Measurements from ENCODE around the gene JPH3. TPM values are rescaled to one million over a fixed set of nuclear protein-coding genes. Genes with fewer than 3 reads are reported as not detected.

The JPH3 gene
- total RNA-seq, 1 experiment from 2014 or later, result 39.0 TPM

DNA sequence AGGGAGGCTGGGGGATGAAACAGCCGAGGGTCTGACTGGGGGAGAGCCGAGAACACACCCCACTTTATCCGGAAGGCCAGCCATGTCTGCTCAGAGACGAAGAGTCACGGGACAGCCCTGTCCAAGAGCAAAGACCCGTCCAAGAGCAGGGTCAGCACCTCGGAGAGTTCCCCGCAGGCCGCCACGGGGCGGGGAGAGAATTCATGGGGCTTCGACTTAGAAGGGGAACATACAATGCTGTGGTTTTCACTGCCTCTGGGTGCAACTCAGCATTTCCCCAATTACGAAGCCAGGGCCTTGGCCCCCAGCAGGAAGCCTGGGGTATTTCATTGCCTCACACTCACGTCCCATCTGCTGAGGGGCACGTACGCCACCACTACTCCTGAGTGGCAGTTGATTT lies 59.3 kb downstream of the JPH3 start:
- Mint-ChIP-seq H3K4me1 (peaks cover 29% of the 10 kb centered on the region), H3K36me3 (no peaks in the 10 kb centered on the region), H3K9me3 (no peaks in the 10 kb centered on the region), H3K27ac (peak overlapping the region; percentile 16), H3K4me3 (no peak overlapping the region), H3K27me3 (ENCODE audit: low read depth) (no peaks in the 10 kb centered on the region)
- ChIA-PET POLR2A (no interaction called here), CTCF (no interaction called here)
- peak; percentile 82 for DNase-seq (ENCODE audit: low spot score)
- ATAC-seq, result peak; percentile 64
- TF ChIP-seq, protein P1, sequence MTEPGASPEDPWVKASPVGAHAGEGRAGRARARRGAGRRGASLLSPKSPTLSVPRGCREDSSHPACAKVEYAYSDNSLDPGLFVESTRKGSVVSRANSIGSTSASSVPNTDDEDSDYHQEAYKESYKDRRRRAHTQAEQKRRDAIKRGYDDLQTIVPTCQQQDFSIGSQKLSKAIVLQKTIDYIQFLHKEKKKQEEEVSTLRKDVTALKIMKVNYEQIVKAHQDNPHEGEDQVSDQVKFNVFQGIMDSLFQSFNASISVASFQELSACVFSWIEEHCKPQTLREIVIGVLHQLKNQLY (CRISPR knock-in tag; IDR thresholded peaks at IDR 0.05), result no peak
- TF ChIP-seq ZNF121 (CRISPR knock-in tag; IDR thresholded peaks at IDR 0.05), result no peak
- TF ChIP-seq JUN (CRISPR knock-in tag; IDR thresholded peaks at IDR 0.05), result peak; percentile 48; the same call in 1 of the 2 replicates
- no peak for TF ChIP-seq GABPB1 (CRISPR knock-in tag; IDR thresholded peaks at IDR 0.05)
- no peak for TF ChIP-seq USF2 (CRISPR knock-in tag; IDR thresholded peaks at IDR 0.05)
- no peak for TF ChIP-seq ESRRA (CRISPR knock-in tag; IDR thresholded peaks at IDR 0.05; ENCODE audit: borderline replicate concordance)
- TF ChIP-seq SP1 (CRISPR knock-in tag; conservative IDR thresholded peaks at IDR 0.05), result no peak
- TF ChIP-seq, protein P2, sequence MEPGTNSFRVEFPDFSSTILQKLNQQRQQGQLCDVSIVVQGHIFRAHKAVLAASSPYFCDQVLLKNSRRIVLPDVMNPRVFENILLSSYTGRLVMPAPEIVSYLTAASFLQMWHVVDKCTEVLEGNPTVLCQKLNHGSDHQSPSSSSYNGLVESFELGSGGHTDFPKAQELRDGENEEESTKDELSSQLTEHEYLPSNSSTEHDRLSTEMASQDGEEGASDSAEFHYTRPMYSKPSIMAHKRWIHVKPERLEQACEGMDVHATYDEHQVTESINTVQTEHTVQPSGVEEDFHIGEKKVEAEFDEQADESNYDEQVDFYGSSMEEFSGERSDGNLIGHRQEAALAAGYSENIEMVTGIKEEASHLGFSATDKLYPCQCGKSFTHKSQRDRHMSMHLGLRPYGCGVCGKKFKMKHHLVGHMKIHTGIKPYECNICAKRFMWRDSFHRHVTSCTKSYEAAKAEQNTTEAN (CRISPR knock-in tag; IDR thresholded peaks at IDR 0.05), result peak; percentile 47; the same call in 1 of the 2 replicates
- TF ChIP-seq, protein P3, sequence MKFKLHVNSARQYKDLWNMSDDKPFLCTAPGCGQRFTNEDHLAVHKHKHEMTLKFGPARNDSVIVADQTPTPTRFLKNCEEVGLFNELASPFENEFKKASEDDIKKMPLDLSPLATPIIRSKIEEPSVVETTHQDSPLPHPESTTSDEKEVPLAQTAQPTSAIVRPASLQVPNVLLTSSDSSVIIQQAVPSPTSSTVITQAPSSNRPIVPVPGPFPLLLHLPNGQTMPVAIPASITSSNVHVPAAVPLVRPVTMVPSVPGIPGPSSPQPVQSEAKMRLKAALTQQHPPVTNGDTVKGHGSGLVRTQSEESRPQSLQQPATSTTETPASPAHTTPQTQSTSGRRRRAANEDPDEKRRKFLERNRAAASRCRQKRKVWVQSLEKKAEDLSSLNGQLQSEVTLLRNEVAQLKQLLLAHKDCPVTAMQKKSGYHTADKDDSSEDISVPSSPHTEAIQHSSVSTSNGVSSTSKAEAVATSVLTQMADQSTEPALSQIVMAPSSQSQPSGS (CRISPR knock-in tag; IDR thresholded peaks at IDR 0.05; ENCODE audit: borderline replicate concordance, low read depth), result no peak
- no peak for TF ChIP-seq NR2C2 (CRISPR knock-in tag; IDR thresholded peaks at IDR 0.05)
- TF ChIP-seq NFYB (CRISPR knock-in tag; conservative IDR thresholded peaks at IDR 0.05; ENCODE audit: low read depth), result no peak; the same call in 1 of the 2 replicates
- peak; percentile 57; the same call in 1 of the 2 replicates for TF ChIP-seq NFE2L1 (CRISPR knock-in tag; IDR thresholded peaks at IDR 0.05)
- no peak for TF ChIP-seq NR1H2 (CRISPR knock-in tag; IDR thresholded peaks at IDR 0.05)
- no peak for TF ChIP-seq NR3C1 (CRISPR knock-in tag; conservative IDR thresholded peaks at IDR 0.05; ENCODE audit: low read depth)
- no peak for TF ChIP-seq ZNF396 (CRISPR knock-in tag; IDR thresholded peaks at IDR 0.05; ENCODE audit: borderline replicate concordance)
- peak; percentile 52; the same call in 1 of the 2 replicates for TF ChIP-seq MYBL2 (CRISPR knock-in tag; IDR thresholded peaks at IDR 0.05)
- TF ChIP-seq, protein P4, sequence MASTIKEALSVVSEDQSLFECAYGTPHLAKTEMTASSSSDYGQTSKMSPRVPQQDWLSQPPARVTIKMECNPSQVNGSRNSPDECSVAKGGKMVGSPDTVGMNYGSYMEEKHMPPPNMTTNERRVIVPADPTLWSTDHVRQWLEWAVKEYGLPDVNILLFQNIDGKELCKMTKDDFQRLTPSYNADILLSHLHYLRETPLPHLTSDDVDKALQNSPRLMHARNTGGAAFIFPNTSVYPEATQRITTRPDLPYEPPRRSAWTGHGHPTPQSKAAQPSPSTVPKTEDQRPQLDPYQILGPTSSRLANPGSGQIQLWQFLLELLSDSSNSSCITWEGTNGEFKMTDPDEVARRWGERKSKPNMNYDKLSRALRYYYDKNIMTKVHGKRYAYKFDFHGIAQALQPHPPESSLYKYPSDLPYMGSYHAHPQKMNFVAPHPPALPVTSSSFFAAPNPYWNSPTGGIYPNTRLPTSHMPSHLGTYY (CRISPR knock-in tag; IDR thresholded peaks at IDR 0.05), result no peak
- TF ChIP-seq FOXP1 (CRISPR knock-in tag; IDR thresholded peaks at IDR 0.05; ENCODE audit: borderline replicate concordance), result peak; percentile 62; the same call in 1 of the 2 replicates
- TF ChIP-seq TEAD1 (CRISPR knock-in tag; IDR thresholded peaks at IDR 0.05), result peak; percentile 48; the same call in 1 of the 2 replicates
- TF ChIP-seq TCF7 (CRISPR knock-in tag; IDR thresholded peaks at IDR 0.05; ENCODE audit: low read depth), result no peak
- TF ChIP-seq ETV6 (CRISPR knock-in tag; IDR thresholded peaks at IDR 0.05), result peak; percentile 44; the same call in 1 of the 2 replicates
- no peak for TF ChIP-seq GTF2I (CRISPR knock-in tag; conservative IDR thresholded peaks at IDR 0.05)
- TF ChIP-seq E2F5 (CRISPR knock-in tag; IDR thresholded peaks at IDR 0.05), result 0 out of 2 replicates have a peak, but pooled peaks have one; percentile 37
- no peak for TF ChIP-seq ZSCAN18 (CRISPR knock-in tag; IDR thresholded peaks at IDR 0.05)
- TF ChIP-seq, protein P5, sequence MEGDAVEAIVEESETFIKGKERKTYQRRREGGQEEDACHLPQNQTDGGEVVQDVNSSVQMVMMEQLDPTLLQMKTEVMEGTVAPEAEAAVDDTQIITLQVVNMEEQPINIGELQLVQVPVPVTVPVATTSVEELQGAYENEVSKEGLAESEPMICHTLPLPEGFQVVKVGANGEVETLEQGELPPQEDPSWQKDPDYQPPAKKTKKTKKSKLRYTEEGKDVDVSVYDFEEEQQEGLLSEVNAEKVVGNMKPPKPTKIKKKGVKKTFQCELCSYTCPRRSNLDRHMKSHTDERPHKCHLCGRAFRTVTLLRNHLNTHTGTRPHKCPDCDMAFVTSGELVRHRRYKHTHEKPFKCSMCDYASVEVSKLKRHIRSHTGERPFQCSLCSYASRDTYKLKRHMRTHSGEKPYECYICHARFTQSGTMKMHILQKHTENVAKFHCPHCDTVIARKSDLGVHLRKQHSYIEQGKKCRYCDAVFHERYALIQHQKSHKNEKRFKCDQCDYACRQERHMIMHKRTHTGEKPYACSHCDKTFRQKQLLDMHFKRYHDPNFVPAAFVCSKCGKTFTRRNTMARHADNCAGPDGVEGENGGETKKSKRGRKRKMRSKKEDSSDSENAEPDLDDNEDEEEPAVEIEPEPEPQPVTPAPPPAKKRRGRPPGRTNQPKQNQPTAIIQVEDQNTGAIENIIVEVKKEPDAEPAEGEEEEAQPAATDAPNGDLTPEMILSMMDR (IDR thresholded peaks at IDR 0.05), result no peak
- TF ChIP-seq TEAD4 (CRISPR knock-in tag; IDR thresholded peaks at IDR 0.05), result peak; percentile 70
- TF ChIP-seq KAT7 (CRISPR knock-in tag; IDR thresholded peaks at IDR 0.05; ENCODE audit: borderline replicate concordance), result no peak
- no peak for TF ChIP-seq ZNF425 (CRISPR knock-in tag; conservative IDR thresholded peaks at IDR 0.05)
